T47D (cell line): ENCODE data around the gene H3-3A.
A peak's percentile ranks its signal among the peaks of the same experiment; 100 is the strongest.

Experiments used
- DNase-seq, 2 experiments: peaks; one replicate each; pipeline versions ENCODE4 v3.0.0 to v3.0.0-alpha.2; 2011 to 2012; ENCODE audit warnings: low read depth in 1 of 2, low spot score in 1 of 2
- JUND ChIP-seq: IDR thresholded peaks from 2 replicates; pipeline ENCODE4 v1.6.1; 2012; ENCODE audit warnings: low read depth
- in situ Hi-C: cut with HindIII; loops from 2 replicates; pipeline ENCODE4 v1.10.0; 2016; ENCODE audit warnings: low sequenced_read_pairs, low pct_unique_long_range_greater_than_20kb

Gene H3-3A

DNA sequence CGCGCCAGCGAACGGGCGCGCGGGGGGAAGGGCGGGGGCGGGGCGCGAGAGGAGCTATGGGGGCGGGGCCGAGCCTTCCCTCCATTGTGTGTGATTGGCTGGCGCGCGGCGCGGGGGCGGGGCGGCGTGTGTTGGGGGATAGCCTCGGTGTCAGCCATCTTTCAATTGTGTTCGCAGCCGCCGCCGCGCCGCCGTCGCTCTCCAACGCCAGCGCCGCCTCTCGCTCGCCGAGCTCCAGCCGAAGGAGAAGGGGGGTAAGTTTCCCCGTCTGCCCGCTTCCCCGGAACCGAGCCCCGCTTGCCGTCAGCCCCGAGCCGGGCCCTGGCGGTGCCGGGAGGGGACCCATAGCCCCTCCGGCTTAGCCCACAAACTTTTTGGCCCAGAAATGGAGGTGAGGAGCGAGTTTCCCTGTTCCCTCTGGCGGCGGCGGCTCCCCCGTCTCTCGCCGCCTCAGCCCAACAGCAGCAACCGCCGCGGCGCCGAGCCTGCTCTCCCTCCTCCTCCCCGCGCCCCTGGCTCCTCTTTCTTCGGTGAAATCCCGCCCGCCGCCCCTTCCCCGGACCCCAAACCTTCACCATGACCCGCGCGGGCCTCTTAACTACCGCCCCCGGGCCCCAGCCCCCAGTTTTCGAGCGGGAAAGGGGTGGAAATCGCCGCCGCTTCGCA is at the start of gene H3-3A:
Gene H3-3A (plus strand): TSS at position 159 of the 666 bp plus-strand sequence. CDS start 1,636 bp downstream, outside the sequence.
- peak; percentile 96 to 98 for DNase-seq
- in situ Hi-C loops = no loop called here
- no peak for TF ChIP-seq JUND

DNA sequence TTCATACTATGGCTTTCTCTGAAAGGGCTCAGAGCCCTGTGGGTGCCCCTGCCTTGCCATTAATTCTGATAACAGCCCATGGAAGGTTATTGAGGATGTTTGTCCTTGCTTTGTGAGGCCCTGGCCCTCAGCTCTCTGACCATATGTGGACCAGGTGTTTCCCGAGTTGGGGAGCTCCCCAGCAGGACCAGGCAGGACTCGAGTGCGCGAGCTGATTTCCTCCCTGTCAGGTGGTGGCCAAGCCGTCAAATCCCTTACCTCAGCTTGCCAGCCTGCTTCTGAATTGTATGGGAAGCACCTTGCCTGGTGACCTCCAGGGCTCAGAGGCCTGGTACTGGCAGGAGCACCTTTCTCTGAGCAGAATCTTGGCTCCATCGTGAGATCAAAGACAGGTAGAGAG is 45.4 kb upstream of the H3-3A start:
- in situ Hi-C loops = no loop called here
- no peak for DNase-seq
- TF ChIP-seq JUND = no peak

DNA sequence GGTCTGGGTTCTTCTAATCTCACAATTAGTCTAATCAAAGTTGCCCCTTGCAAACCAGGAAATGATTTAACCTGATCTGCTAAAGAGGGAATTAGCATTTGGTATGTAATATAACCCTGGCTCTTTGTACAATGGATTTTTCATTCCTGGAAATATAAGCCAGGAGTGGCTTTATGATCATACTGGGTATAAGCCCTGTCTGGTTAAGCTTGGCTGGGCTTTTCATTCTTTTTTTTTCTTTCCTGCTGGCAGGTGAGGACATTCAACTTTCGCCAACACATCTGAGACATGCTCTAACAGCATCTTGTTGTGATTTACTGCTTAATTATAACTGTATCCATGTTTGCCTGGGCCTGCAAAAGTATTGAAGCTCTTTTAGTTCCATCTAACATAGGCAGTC is 42.9 kb upstream of the H3-3A start:
- no peak for TF ChIP-seq JUND
- in situ Hi-C loops = no loop called here
- DNase-seq = no peak

DNA sequence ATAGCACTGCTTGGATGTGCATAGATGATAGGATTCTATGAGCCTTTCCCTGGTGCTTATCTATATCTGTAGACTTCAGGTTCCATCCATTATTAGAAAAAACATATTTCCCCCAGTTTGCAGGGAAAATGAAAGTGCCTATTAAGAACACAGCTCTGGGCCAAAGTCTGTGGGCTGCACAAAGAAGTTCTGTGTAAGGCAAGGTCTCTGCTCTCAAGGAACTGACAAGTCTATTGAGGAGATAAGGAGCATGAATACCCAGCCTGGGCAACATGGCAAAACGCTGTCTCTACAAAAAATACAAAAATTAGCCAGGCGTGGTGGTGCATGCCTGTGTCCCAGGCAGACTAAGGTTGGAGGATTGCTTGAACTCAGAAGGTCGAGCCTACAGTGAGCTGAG is 41.1 kb upstream of the H3-3A start:
- no peak for DNase-seq
- TF ChIP-seq JUND = no peak
- in situ Hi-C loops = no loop called here

DNA sequence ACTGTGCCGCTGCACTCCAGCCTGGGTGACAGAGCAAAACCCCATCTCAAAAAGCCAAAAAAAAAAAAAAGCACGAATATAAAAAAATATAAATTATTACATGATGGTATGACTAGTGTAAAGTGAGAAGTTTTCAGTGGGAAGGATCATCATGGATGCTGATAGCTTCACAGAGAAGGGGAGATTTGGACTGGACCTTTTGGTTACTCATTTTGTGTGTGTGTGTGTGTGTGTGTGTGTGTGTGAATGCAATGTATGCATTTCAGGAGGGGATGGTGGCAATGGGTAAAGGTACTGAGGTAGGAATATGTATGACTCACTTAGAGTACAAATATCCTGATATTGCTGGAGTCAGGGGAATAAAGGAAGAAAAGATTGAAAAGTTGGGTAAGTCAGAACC is 40.7 kb upstream of the H3-3A start:
- in situ Hi-C loops = no loop called here
- TF ChIP-seq JUND = no peak
- no peak for DNase-seq

DNA sequence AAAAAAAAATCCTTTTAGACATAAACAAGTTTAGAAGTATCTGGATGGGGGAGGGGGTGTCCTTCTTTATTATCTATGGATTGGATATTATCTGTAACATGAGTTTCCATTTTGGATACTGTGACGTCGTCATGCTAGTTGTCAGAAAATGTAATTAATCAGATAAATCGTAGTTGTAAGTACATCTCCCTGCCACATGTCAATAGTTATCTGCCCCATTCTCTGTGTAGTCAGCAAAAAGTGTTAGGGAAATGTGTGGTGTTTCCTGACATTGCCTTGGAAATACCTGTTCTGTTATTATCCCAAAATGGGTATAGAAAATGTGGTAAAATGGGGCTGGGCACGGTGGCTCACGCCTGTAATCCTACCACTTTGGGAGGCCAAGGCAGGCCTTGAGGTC is 38.8 kb upstream of the H3-3A start:
- TF ChIP-seq JUND = no peak
- in situ Hi-C loops = no loop called here
- DNase-seq = no peak

DNA sequence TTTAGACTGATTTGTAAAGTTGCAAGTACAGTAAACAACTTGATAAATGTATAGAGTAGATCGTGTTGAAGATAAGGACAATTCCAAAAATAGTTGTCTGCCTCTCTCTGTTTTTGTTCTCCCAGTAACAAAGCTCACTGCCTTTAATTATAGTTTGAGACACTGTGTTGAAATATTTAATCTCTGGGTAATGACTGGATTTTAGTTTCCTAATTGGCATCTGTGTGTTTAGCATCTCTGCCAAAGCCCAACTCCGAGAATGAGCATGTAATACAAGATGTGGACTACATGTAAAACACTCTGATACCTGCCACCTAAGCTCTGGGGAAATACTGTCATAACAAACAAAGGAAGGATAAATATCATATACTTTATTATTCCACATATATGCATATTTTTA is 35.7 kb upstream of the H3-3A start:
- in situ Hi-C loops = no loop called here
- peak in 1 of 2 experiments; percentile 15 for DNase-seq
- TF ChIP-seq JUND = no peak

DNA sequence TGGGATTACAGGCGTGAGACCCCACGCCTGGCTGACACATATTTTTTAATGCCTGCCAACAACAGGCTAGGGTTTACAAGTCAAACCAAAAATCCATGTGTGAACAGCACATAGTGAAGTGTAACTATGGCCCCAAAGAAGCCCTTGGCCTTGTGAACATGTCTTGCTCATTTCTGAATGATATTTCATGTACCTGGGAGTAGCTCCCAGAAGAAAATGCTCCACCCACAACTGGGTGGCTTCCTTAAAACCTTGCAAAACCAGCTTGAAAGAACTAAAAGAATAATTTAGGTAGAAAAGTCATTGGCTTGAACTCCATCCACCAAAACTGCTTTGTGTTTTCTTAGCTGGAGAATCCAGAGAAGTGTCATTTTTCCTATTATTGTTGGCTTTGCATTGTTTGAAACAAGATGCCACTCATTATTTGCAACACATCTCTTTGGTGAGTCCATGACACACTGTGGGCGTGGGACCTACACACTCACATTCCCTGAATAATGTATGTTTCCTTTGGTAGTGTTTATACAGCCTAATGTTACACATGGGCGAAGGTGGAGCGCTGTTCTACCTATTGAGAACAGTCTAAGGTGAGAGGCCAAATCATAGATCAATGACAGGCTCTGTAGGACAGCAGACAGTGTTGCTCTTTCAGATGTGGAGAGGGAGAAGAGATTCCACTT is 34.8 kb upstream of the H3-3A start:
- TF ChIP-seq JUND = no peak
- DNase-seq = peak in 1 of 2 experiments; percentile 26

DNA sequence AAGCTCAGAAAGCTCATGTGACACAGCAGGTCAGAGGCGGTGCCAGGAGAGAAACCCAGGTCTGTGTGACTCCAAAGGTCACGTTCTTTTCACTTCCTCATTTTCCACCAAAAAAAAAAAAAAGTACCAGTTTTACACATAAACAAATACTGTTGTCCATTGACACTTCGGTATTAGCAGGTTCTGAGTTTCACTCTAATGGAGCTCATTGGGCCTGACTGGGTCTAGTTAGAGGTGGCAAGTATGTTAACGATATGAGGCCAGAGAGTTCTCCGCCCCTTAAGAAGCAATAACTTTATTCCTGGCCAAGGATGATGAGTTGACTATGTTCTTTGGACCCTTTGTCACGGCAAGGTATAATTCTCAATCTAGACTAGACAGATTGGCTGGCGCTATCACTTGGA is 33.4 kb upstream of the H3-3A start:
- DNase-seq = no peak
- in situ Hi-C loops = no loop called here
- TF ChIP-seq JUND = no peak

More for the DNA sequence above, 34.8 kb upstream of the H3-3A start:
- in situ Hi-C loops = no loop called here

DNA sequence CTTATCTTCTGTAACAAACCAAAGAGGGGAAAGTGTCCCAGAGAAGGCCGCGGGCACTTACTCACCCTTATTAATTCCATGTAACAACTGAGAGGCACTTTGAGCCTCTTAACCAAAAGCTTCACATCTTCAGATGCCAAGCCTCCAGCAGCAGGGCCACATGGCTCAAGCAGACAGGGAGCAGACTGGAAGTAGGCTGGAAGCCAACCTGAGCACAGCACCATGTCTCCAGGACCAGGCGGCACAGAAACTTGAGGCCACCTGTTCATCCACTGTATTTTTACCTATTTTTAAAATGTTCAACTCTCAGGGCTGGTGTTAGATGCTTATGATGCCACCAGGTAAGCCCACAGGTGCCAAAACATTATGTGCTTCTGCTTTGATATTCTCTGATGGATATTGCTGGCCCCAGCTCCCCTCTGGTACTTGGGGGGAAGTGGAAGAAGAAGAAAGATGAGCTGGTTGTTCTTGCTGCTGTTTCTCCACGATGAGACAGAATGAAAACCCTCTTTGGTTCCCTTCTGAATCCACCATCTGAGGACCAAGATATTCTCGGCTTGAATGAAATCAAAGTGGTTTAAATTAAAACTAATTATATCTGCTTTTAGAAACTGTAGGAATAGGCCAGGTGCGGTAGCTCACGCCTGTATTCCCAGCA is 32.8 kb upstream of the H3-3A start:
- DNase-seq = no peak
- in situ Hi-C loops = no loop called here
- no peak for TF ChIP-seq JUND

DNA sequence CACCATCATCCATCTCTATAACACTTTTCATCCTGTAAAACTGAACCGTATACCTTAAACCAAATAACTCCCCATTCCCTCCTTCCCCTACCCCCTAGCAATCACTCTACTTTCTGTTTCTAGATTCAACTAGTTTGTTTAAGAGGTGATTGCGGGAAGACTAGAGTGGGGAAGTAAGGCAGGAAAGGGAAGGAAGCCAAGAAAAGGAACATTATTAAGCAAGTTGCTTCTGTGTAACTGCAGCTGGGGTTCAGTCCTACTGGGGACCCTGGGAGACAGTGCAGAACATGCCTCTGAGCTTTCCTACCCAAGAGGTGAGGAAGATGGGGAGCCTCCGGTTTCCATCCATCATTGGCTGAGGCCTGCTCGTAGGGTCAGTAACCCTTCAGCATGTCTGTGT is 28.9 kb upstream of the H3-3A start:
- no peak for DNase-seq
- in situ Hi-C loops = no loop called here
- no peak for TF ChIP-seq JUND

DNA sequence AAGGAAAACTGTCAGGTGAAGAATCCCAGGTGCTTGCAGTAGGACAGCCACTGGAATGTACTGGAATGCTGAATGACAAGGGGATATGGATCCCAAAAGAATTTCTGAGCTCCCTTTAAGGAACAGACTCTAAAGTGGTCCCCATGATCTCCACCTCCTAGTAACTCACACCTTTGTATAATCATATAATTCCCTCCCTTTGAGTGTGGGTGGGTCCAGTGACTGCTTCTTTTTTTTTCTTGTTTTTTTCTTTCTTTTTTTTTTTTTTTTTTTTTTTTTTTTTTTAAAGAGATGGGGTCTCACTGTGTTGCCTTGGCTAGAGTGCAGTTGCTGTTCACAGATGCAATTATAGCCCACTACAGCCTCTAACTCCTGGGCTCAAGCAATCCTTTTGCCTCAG is 28.5 kb upstream of the H3-3A start:
- in situ Hi-C loops = no loop called here
- DNase-seq = no peak
- TF ChIP-seq JUND = no peak

DNA sequence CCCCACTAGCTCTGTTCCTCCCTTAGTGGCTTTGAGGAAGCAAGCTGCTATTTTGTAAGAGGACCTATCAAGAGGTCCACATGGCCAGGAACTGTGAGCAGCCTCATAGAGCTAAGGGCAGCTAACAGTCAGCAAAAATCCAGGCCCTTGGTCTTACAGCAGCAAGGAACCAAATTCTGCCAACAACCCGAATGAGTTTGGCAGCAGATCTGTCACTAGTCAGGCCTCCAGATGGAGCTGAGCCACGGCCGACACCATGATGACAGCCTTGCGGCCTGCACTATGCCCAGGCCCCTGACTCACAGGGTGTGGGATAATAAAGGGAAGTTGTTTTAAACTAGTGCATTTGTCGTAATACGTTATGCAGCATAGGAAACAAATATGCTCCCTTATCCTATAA is 28.0 kb upstream of the H3-3A start:
- in situ Hi-C loops = no loop called here
- DNase-seq = no peak
- no peak for TF ChIP-seq JUND
